Activated gamma-delta T cell treated with Interleukin-2 at 50 U/mL for 16 hours (primary cell): ENCODE data around the gene RBPJ.
"Not testable (repeated sequence)": the region's sequence is repeated elsewhere in the genome, so short reads cannot be mapped to it uniquely, and the experiment has no call there.

Source experiments
- DNase-seq: peaks from one replicate; pipeline ENCODE4 v3.0.0-alpha.2; 2020

RBPJ gene

GRCh38 chr4:26302031-26302899, 18.5 kb upstream of the RBPJ start:
- DNase-seq = no peak

- no peak for DNase-seq
Observed at GRCh38 chr4:26303008-26303407, 17.8 kb upstream of the RBPJ start.

GRCh38 chr4:26307037-26307800, 13.6 kb upstream of the RBPJ start:
- DNase-seq = no peak

GRCh38 chr4:26308568-26308967, 12.2 kb upstream of the RBPJ start:
- no peak for DNase-seq

- no peak for DNase-seq
Observed at GRCh38 chr4:26310264-26310663, 10.6 kb upstream of the RBPJ start.

- DNase-seq = no peak
Observed at GRCh38 chr4:26311633-26312032, 9.2 kb upstream of the RBPJ start.

GRCh38 chr4:26315316-26315932, 5.4 kb upstream of the RBPJ start:
- DNase-seq = not testable (repeated sequence)

- DNase-seq = no peak
Observed at GRCh38 chr4:26317766-26318165, 3.0 kb upstream of the RBPJ start.

GRCh38 chr4:26319467-26319948, 1.3 kb upstream of the RBPJ start:
- DNase-seq = peak; percentile 94

GRCh38 chr4:26319949-26320537, 771 bp upstream of the RBPJ start:
- peak; percentile 16 for DNase-seq

GRCh38 chr4:26321373-26322221, 783 bp downstream of the RBPJ start:
- no peak for DNase-seq

GRCh38 chr4:26322346-26322745, 1.5 kb downstream of the RBPJ start:
- DNase-seq = no peak

GRCh38 chr4:26323821-26324220, 3.0 kb downstream of the RBPJ start:
- no peak for DNase-seq

GRCh38 chr4:26325191-26325590, 4.4 kb downstream of the RBPJ start:
- DNase-seq = peak; percentile 38

- DNase-seq = no peak
Observed at GRCh38 chr4:26326791-26327190, 6.0 kb downstream of the RBPJ start.

- no peak for DNase-seq
Observed at GRCh38 chr4:26330186-26330787, 9.5 kb downstream of the RBPJ start.

- no peak for DNase-seq
Observed at GRCh38 chr4:26330946-26331345, 10.1 kb downstream of the RBPJ start.

- no peak for DNase-seq
Observed at GRCh38 chr4:26331380-26331950, 10.7 kb downstream of the RBPJ start.

- DNase-seq = no peak
Observed at GRCh38 chr4:26334366-26334765, 13.6 kb downstream of the RBPJ start.

GRCh38 chr4:26337612-26338011, 16.8 kb downstream of the RBPJ start:
- no peak for DNase-seq

GRCh38 chr4:26342328-26343037, 21.7 kb downstream of the RBPJ start:
- no peak for DNase-seq
